NCI-H2196 treated with DMSO at 0.1 percent for 48 hours (cell line): Measurements from ENCODE around the gene AGRP.

Experiments
- DNase-seq: peaks from one replicate; lab custom pipeline; 2025; ENCODE audit not compliant: unreplicated experiment; lab: John Stamatoyannopoulos, UW

AGRP gene

GRCh38 chr16:67463691-67464090, 19.7 kb downstream of the AGRP start:
- DNase-seq = no peak

GRCh38 chr16:67463059-67463458, 20.3 kb downstream of the AGRP start:
- no peak for DNase-seq

- no peak for DNase-seq
These were observed 21.1 kb downstream of the AGRP start for GRCh38 chr16:67462279-67462655.

GRCh38 chr16:67461600-67462278, 21.6 kb downstream of the AGRP start:
- DNase-seq = no peak

- no peak for DNase-seq
These were observed 22.4 kb downstream of the AGRP start for GRCh38 chr16:67460961-67461360.

- DNase-seq = no peak
These were observed 23.2 kb downstream of the AGRP start for GRCh38 chr16:67460168-67460567.

GRCh38 chr16:67459861-67460150, 23.5 kb downstream of the AGRP start:
- no peak for DNase-seq

GRCh38 chr16:67459066-67459860, 24.1 kb downstream of the AGRP start:
- DNase-seq = peak; percentile 25

- no peak for DNase-seq
These were observed 25.2 kb downstream of the AGRP start for GRCh38 chr16:67458121-67458641.

- DNase-seq = no peak
These were observed 25.7 kb downstream of the AGRP start for GRCh38 chr16:67457611-67458010.

- peak; percentile 25 for DNase-seq
These were observed 26.8 kb downstream of the AGRP start for GRCh38 chr16:67456391-67457081.

- no peak for DNase-seq
These were observed 28.5 kb downstream of the AGRP start for GRCh38 chr16:67454852-67455251.

GRCh38 chr16:67454104-67454503, 29.2 kb downstream of the AGRP start:
- no peak for DNase-seq

GRCh38 chr16:67451704-67452435, 31.5 kb downstream of the AGRP start:
- peak; percentile 53 for DNase-seq

GRCh38 chr16:67451061-67451703, 32.2 kb downstream of the AGRP start:
- DNase-seq = no peak

GRCh38 chr16:67449739-67450138, 33.6 kb downstream of the AGRP start:
- no peak for DNase-seq

- no peak for DNase-seq
These were observed 34.0 kb downstream of the AGRP start for GRCh38 chr16:67449336-67449735.

GRCh38 chr16:67448580-67448979, 34.8 kb downstream of the AGRP start:
- no peak for DNase-seq

GRCh38 chr16:67447508-67448076, 35.8 kb downstream of the AGRP start:
- DNase-seq = no peak

GRCh38 chr16:67446968-67447507, 36.3 kb downstream of the AGRP start:
- DNase-seq = no peak
